Ecto neural progenitor cell (in vitro differentiated cells): ENCODE data around the gene RAB11FIP5.
"Not testable (repeated sequence)": the region's sequence is repeated elsewhere in the genome, so short reads cannot be mapped to it uniquely, and the experiment has no call there.

Experiments used
- DNase-seq: peaks from one replicate; pipeline ENCODE4 v3.0.0-alpha.2; 2018; ENCODE audit warnings: low spot score

The RAB11FIP5 gene

DNA sequence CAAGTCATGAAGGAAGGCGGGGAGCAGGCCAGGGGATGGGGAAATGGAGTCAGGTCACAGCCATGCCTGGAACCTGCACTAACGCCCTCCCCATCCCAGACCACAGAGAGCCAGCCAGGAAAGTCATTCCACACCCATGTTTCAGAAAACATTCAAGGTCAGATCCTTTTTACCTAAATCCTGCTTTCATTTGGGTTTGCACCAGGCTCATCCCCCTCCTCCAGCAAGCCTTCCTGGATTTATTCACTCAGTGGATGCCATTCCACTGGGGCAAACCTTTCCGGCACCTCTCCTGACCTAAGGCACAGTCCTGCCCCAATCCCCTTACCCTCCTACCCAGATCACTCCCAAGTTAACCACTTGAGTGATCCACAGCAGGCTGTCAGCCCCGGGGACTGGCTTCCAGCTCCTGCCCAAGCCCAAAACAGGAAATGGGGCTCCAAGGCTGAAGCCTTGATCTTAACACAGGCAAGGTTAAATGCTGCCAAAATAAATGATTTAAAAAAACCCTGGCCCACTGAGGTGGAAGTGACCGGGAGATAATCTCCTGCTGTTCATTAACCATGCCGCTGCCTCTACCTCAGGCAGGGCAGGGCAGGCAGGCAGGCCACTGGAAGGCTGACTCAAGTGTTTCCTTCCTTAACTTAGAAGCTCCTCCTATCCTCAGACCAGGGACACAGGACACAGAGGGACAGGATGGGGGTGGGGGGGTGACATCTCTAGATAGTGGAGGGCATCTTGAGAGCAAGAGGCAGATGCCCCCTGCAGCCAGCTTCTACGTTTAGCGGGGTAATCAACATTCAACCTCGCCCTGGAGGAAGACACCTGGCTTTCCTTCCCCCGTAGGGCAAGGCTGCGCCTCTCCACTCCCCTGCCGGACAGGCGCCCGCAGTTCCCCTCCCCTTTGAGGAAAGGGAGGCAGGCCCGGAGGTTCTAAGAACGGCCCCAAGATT is 1.4 kb downstream of the RAB11FIP5 start:
- DNase-seq, result peak; percentile 63

DNA sequence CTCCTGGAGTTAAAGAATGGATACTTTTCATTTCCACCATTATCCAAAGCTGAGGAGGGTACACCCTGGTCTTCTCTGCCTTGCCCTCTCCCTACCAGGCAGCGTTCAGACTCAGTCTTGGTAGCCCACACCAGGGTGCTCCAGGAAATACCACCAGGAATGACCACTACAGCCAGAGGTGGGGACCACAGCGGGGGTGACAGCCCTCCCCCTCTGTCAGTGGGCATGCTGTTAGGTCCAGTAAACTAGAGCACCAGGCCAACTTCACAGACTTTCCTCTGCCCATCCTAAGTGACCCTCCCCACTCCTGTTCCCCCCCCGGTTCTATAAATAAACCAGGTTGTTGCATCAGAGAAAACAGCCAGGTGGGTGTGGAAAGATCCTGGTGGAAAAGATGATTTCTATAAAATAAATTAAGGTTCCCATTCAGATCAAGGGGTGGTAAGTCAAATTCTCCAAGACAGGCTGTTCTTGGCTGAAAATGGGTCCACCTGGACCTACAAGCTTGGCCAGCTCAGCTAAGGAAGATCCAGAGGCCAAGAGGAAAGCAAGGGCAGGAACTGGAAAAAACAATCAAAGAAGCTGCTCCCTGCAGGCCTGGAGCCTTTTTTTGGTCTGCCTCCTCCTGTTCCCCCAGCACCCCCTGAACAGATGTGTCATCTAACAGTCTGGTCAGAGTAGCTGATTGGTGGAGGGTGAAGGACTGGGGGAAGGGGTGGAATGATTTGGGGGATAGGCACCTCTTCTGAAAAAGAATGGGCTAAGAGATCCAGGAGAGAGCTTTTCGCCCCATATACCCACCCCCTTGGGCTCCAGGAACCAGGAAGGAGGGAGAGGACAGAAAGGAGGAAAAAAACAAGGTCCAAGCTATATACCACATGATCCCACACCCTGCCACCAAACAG is 2.3 kb downstream of the RAB11FIP5 start:
- DNase-seq, result no peak

DNA sequence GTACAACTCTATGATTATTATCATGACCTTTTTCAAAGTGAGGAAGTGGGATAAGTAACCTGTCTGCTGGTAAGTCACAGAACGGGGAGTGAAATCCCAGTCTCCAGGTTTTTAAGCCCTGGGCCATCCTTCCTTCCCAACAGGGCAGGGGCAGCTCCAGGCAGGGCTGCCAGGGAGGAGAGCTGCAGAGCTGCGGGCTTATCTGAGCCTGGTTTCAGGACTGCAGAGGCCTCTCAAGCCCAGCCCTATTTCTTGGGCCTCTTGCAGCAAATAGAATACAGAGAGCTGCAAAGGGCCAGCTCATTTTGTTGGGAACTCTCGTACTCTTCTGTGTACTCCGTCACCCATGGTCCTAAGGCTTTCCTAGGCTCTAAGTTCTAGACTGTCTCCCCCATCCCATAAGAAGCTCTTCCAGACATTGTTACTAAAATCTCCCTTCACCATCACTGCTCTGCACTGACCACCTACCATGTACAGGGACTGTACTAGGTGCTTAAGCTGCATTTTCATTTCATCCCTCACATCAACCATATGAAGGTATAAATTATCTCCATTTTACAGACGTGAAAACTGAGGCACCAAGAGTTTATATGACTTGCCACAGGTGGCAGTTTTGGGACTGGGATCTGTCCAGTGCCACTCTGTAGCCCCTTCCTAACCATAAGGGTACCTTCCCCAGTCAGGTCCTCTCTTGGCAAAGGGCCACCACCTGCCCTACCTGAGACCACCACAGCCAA is 3.1 kb downstream of the RAB11FIP5 start:
- DNase-seq, result no peak

DNA sequence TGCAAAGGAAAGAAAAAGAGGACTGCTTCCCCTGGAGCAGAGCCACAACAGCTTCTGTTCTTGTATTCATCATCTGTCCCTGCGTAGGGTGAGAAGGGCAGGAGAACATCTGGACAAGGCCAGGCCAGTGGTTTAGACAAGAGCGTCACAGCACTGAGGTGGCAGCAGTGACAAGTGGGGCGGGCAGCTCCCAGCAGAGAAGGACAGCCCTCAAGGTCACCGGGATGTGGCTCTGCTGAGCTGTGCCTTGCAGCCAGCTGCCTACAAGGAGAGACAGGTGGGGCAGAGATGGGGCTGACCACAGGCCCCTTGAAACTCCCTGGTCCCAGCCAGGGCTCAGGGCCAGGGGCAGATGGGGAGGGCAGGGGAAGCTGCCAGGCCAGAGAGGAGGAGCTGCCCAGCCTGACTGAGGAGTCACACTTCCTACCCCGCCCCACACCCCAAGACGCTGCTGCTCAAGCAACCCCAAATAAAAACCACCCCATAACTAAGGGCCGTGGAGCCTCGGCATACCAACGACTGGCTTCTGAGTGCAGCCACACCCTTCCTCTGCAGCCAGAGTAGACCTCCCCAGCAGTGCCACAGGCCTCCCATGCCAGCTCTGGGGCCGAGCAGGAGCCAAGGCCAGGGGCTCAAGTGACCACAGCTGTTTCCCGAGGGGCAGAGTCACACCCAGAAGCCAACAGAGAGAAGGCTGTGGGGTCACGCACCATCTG is 5.4 kb downstream of the RAB11FIP5 start:
- no peak for DNase-seq

DNA sequence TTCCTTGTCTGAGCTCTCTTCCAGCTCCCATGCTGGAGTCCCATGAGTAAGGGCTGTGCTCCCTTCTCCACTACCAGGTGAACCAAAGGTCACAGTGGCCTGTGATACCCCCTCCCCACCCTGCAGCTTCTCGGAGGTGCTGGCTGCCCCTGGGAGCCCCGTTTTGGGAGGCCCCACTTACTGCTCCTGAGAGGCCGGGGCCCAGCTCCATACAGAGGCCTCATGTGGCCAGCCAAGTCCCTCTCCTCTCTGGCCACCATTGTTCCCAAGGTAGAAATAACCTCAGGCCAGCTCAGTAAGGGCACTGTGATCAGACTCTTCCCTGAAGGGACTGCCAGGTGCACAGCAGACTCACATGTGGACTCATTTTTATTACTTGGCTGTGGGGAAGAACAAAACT is 6.0 kb downstream of the RAB11FIP5 start:
- no peak for DNase-seq

DNA sequence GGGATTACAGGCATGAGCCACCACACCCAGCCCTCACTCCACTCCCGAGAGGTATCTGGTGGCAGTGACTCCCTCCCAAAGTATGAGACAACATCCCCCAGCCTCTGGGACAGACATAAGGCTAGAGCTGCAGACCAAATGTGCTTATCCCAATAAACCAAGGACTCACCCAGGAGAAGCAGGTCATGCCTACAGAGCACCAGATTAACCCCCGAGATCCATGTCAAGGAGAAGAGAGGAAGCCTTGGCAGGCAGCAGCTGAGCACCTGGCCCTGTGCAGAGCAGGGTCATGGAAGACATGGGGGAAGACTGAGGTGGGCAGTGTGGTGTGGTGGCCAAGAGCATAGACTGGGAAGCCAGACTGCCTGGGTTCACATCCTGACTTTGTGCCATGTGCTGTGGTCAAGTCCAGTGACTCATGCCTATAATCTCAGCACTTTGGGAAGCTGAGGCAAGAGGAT is 7.2 kb downstream of the RAB11FIP5 start:
- DNase-seq, result no peak

DNA sequence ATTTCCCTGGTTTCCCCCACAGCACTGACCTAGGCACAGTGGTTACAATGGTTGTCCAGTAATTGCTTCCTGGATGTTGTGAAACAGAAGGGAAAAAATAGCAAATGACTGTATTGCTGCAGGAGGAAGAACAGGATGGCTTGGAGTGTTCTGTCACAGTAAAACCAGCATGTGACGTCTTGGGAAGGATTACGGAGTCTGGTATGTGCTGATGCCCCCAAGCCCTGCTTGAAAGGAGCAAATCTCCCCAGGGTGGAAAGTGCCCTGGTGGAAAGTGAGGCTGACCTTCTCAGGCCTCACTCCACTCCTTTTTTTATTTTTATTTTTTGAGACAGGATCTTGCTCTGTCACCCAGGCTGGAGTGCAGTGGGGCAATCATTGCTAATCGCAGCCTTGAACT is 7.8 kb downstream of the RAB11FIP5 start:
- DNase-seq, result no peak

DNA sequence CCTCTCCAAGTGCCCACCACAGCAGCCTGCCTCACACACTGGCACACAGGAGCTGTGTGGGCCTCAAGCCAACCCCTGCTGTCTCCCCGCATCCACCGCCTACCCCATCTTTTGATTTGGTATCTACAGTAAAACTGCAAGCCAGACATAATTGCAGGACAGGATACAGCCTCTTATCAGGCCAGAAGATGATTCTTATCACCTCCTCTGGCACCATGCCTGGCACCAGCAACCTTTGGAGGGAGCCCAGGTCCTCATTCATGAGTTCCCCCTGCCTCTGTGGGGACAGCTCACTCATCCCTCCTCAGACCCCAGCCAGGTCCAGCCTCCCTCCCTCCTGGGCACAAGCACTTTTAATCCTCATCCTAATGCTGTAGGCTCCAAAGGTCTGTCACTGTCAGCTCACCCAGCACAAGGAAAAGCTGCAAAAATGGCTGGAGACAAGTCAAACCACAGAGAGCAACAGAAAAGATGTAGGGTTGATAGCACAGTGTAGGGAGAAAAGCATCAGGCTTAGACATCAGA is 9.7 kb downstream of the RAB11FIP5 start:
- no peak for DNase-seq

DNA sequence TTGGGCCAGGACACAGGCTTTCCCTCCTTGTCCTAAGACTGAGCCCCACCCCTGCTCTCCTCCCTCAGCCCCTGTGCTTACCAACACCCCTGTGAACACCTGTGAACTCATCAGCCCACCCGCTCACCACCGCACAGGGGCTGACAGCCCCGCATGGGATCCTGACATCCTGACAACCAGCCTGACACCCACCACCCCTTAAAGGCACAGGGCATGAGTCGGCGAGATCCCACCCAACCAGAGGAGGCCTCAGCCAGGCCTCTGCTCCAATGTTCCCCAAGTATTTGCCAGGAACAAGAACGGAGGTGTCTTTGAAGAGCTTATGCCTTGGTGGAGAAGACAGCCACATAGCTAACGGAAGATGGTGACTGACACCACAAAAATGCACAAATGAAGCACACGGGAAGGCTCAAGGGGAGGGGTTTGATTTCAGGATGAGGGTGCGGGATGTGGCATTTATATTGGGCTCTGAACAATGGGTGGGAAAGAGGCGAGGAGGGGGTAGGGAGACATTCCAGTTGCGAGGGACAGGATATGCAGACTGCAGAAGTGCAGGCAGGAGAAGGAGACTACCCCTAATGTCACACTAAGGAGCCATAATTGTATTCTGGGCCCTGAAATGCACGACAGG is 11.0 kb downstream of the RAB11FIP5 start:
- DNase-seq, result no peak

DNA sequence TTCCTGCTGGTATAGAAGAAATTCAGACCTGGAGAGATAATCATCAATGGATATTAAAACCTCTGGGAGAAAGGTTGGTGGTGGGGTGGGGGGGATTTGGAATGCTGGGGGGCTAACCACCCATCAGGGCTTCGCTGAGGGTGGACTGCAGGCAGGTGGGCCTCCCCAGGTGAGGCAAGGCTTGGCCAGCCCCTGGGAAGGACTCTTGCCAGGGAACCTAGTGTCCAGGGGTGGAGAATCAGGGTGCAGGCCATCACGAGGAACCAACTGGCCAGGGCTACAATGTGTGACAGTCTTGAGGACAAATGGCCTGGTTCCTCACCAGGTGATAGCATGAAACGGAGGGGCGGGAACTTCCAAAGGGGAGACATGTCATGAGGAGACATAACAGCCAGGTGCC is 11.8 kb downstream of the RAB11FIP5 start:
- DNase-seq, result no peak

DNA sequence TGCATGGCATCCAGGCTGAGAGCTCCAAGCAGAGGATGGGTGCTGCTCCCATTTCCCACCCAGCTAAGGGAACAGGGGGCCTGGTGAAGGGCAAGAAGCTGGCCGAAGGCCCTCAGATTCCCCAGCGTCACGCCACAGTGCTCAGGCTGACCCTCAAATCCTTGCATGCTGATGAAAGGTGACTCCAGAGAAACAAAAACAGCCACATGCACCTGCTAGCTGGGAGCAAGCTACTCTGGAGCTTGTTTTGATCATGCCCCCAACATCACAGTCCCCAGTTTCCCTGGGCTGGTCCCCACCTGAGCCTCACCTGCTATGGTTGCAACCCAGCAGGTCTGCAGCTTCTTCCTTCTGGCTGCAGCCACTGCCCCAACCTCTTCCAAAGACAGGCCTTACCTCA is 13.3 kb downstream of the RAB11FIP5 start:
- DNase-seq, result no peak

DNA sequence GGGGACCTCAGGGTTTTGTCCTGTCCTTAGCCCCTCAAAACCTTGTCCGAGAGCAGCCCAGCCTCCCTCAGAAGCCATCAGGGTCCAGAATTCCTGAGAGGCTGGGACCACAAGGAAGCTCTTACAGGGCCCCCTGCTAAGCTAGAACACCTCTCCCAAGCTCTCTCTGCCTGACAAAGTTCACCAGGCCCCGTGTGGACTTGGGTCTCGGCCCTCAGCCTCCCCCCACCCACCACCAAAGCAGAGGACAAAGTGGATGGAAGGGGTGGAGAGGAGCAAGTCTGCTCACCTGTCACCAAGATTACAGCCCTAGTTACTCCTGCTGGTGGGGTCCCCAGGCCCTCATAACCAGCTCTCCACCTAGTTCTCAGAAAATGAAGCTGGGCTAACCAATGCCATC is 16.8 kb downstream of the RAB11FIP5 start:
- DNase-seq, result no peak

DNA sequence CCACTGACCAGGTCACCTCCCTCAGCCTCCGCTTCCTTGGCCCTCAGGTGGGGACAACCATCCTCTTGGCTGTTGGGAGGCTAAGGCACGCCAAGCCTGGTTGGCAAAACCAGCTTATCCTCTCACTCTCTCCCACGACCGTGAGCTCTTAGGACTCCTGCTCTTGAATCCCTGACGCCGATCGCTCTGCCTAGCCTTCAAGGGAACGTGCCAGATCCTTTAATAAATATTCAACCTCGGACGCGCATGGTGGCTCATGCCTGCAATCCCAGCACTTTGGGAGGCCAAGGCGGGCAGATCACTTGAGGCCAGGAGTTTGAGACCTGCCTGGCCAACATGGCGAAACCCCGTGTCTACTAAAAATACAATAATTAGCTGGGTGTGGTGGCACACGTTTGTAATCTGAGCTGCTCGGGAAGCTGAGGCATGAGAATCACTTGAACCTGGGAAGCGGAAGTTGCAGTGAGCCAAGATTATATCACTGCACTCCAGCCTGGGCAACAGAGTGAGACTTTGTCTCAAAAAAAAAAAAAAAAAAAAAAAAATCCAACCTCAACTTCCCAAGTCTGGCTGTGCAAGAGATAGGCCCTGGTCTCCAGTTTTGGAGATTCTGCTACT is 19.0 kb downstream of the RAB11FIP5 start:
- not testable (repeated sequence) for DNase-seq

DNA sequence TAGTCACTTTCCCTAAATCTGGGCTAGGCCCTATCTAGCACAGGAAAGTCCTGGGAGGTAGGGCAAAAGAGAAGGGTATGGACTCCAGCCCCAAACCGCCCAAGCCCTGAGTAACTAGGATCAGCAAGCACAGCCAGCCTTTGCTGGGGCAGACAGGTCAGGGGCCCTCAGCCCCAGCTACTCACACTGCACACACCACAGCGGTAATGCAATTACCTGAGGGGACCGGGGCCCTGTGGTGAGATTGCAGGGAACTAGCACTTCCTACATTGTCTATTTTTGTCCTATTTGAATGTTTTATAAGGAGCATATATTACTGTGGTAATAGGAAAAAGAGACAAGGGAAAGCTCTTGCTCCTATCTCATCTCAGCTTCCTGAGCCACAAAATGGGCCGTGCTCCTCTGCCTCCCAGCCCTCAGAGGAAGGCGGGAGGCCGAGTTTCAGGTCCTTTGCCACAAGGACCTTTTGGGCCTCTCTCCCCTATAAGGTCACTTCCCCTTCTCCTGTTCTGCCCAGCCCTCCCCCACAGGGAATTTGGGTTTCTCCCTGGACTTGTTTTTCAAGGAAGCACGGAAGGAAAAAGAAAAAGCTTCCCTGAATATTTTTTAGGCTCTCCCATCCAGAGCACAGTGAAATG is 20.5 kb downstream of the RAB11FIP5 start:
- DNase-seq, result no peak

DNA sequence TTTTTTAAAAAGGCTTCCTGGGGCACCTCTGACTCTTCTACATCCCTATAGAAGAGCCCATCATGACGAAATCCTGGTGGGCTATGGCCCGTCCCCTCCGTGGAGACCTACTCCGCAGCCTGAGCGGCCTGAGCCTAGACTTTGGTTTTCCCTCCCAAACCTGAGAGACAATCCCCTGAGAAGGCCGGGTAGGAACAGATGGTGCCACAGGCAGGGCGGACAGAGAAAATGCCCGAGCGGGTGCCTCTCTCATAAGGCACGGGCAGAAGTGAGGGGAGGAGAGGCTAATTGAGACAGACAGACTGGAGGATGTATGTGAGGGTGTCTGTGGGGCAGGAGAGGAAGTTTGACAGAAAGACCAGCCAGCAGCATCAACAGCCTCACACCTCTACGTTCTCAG is 21.1 kb downstream of the RAB11FIP5 start:
- DNase-seq, result no peak

DNA sequence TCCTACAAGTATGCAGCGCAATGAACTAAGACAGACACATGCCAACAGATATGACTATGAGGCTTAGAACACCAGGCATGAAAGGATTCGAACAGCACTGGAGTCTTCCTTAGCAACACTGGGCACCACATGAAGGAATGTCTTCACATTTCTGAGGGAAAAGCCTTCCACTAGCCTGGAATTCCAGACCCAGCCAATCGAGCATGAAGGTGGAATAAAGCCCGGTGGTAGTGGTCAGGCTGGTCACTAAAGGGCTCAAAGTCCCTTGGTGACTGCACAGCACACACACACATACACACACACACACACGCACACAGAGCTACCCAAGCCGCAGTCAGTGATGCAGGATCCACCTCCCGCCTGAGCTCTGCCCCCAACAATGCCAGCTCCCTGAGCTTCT is 21.6 kb downstream of the RAB11FIP5 start:
- DNase-seq, result no peak

DNA sequence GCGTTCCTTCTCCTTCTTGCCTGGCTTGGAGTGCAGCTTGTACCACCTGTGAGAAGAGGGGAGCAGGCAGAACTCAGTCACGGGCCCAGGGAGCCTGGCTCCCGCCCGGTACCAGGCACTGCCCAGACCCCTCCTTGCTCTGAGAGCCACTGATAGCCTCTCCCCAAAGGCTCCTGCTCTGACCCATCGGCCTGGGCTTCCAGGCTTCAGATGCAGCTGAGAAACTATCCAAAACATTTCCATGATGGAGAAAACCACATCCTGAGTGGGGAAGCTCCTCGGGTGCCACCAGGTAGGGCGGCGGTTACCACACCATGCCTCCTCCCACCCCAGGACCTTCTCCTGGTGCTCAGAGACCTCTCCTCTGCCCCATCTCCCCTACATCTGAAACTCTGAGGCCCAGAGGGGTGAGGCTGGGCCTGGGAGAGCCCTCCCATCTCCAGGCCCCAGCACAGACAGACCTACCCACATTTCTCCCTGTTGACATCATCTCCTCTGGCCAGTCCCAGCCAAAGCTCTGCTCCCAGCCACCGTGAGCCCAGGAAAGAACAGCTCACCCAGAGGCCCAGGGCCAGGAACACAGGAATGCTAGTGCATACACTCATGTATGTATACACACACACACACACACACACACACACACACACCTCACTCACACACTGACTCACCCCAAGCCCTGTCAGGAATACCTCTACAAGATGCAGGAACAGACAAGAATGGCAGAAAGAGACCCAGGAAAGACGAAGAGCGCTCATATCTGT is 23.3 kb downstream of the RAB11FIP5 start:
- DNase-seq, result no peak

DNA sequence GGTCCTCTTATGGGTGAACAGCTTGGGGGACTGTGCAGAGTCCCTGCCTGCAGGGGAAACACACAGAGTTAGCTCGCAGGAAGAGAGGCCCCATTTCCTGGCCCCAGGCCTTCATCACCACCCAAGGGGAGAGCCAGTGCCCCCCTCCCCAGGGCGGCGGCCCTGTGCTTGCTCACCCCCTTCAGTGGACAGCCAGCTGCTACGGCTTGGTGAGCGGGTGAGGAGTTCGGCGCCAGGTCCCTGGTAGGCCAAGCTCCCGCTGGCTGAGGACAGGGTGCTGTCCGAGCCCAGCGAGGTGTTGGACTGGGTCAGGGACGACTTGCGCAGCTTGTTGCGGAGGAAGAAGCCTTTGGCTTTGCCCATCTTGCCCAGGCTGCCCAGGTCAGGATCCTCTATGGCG is 24.0 kb downstream of the RAB11FIP5 start:
- DNase-seq, result no peak

DNA sequence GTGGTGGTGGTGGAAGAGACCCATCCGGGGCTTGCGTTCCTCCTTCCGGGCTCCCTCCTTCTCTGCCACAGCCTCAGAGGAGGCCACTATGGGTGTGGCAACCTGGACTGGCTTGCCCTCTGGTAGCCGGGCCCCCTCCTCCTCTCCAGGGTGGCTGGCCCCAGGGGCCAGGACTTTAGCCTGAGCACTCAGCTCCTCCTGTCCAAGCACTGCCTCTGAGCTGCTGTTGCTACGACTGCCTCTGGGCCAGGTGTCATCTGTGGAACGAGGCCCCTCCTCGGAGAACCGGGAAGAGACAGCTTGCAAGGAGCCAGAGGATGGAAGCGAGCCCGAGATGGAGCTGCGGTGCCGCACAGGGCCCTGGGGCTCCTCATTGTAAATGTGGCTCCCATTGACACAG is 24.5 kb downstream of the RAB11FIP5 start:
- DNase-seq, result no peak
